Cerebellar cortex (tissue), 1 donor: ENCODE data around the gene PLEKHA5.
A peak's percentile ranks its signal among the peaks of the same experiment; 100 is the strongest.
"Not testable (repeated sequence)": the region's sequence is repeated elsewhere in the genome, so short reads cannot be mapped to it uniquely, and the experiment has no call there.

ENCODE experiments used
- DNase-seq: peaks from one replicate; pipeline ENCODE4 v3.0.0-alpha.2; 2015; ENCODE audit warnings: low spot score

PLEKHA5 gene

GRCh38 chr12:19200261-19200660, 70.7 kb downstream of the PLEKHA5 start:
- no peak for DNase-seq

DNA sequence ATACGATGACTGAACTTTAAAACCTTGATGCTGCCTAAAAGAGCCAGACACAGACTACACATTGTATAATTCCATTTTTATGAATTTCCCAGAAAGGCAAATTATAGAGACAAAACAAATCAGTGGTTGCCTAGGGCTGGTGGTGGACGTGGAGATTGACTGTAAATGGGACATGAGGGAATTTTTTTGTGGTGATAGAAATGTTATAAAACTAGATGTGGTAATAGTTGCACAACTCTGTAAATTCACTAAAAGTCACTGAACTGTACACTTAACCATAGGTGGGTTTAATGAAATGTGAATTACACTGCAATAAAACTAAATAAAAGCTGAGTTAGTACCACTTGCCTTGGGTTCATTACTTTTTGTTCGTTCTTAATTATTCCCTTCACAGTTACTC, 72.1 kb downstream of the PLEKHA5 start:
- DNase-seq: no peak

GRCh38 chr12:19203013-19203412, 73.5 kb downstream of the PLEKHA5 start:
- DNase-seq: no peak

DNA sequence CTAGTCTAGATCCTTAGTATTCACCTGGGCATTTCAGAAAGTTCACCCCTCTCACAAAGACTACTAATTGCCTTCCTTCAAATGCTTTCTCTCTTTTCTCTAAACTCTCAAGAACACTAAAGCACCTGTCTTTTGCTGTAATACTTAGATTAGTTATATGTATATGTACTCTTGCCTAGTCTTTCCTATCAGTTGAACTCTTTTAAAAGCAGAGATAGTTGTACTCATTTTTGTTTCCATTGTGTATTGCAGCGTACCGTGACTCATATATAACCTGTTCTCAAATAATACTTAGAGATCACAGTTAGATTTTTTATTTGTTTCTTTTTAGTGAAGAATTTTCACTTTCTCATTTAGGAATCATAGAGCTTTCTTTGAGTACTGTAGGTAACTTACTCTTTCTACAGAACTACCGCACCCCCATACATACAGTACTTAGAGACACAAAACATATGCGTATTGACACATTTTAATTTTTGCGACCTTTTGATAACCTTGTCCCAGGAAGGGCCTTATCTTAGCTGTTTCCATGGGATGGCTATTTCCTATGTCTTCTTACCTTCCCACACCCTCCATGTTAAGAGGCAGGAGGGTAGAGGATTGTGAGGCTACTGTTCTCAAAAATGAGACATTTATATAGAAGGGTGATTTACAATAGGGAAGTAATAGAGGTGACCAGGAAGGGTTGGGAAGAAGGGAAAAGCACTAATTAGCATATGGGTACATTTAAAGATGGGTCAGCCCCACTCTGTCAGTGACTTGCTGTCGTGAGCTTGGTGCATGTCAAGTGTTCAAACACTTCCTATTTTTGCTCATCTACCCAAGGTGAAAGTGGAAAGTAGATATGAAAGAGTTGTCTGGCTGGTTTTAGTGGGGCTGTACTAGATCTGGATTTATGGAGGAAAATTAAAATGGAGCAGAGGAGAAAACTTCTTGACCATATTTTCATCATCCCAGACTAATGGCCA, 74.3 kb downstream of the PLEKHA5 start:
- no peak for DNase-seq

- no peak for DNase-seq
Observed at GRCh38 chr12:19205120-19205519, 75.6 kb downstream of the PLEKHA5 start.

GRCh38 chr12:19206493-19207077, 77.1 kb downstream of the PLEKHA5 start:
- DNase-seq: no peak

- DNase-seq: no peak
Observed at GRCh38 chr12:19208456-19208855, 78.9 kb downstream of the PLEKHA5 start.

- DNase-seq: no peak
Observed at GRCh38 chr12:19209661-19210060, 80.1 kb downstream of the PLEKHA5 start.

GRCh38 chr12:19211802-19212201, 82.3 kb downstream of the PLEKHA5 start:
- no peak for DNase-seq

GRCh38 chr12:19212245-19212644, 82.7 kb downstream of the PLEKHA5 start:
- DNase-seq: no peak

GRCh38 chr12:19214020-19214419, 84.5 kb downstream of the PLEKHA5 start:
- no peak for DNase-seq

- no peak for DNase-seq
Observed at GRCh38 chr12:19215115-19215514, 85.6 kb downstream of the PLEKHA5 start.

- DNase-seq: no peak
Observed at GRCh38 chr12:19217446-19217845, 87.9 kb downstream of the PLEKHA5 start.

DNA sequence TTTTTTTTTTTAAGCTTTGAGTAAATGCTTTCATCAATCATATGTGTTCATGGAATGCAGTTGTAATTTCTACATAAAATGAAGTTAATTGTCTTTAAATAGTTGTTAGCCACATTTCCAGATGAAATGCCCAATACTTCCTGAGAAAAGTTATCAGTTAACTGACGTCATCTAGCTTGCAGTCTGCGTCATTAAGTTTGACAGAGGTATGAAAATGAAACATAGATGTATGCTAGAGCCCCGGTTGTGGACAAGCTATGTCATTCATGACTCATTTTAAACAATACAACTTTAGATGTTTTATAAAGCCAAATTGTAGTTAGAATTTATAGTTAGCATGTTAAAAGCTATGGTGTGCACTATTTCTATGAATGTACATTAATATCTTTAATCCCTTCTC, 90.7 kb downstream of the PLEKHA5 start:
- DNase-seq: no peak

GRCh38 chr12:19220852-19221466, 91.4 kb downstream of the PLEKHA5 start:
- no peak for DNase-seq

GRCh38 chr12:19222558-19222957, 93.0 kb downstream of the PLEKHA5 start:
- DNase-seq: peak; percentile 36

- peak; percentile 63 for DNase-seq
Observed at GRCh38 chr12:19223018-19223417, 93.5 kb downstream of the PLEKHA5 start.

GRCh38 chr12:19223695-19224094, 94.2 kb downstream of the PLEKHA5 start:
- no peak for DNase-seq

DNA sequence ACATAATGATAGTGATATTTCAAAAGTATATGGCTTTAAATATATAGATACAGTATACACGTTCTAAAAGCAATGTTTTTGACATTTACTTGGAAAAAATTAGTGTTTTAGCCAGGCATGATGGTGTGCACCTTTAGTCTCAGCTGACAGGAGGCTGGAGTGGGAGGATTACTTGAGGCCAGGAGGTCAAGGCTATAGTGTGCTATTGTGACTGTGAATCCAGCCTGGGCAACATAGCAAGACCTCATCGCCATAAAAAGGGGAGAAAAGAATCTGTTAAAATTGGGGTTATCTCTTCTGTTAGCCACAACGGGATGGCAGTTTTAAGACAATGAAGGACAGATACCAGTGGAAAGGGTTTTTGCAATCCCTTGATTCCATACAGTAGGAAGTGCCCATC, 95.2 kb downstream of the PLEKHA5 start:
- no peak for DNase-seq

DNA sequence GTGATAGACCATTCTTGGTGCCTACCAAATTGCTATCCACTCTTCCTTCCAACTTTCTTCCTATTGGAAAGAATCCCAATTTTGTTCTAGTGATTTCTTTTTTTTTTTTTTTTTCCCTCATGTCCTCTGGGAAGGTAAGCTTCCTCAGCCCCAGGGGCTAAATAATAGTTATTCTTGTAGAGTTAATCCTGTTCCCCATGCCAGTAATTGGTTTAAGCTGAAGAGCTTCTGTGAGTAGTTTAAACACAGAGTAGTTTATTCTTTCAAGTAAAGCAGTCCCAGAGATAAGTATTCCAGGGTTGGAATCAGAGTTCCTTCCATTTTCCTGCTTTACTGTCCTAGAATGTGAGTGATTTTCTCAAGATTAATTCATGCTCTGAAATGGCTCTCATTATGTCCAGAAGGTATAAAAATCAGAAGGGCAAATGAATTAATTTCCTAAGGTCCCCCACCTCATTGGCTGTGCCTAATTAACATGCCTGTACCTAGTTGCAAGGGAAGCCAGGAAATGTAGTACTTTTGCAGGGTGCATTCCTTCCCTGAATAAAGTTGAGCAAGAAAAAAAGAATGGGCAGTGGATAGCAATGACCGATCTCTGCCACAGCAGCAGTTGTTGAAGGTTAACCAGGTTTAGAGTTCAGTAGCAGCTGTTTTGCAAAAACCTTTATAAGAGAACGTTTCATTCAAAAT, 97.8 kb downstream of the PLEKHA5 start:
- no peak for DNase-seq

DNA sequence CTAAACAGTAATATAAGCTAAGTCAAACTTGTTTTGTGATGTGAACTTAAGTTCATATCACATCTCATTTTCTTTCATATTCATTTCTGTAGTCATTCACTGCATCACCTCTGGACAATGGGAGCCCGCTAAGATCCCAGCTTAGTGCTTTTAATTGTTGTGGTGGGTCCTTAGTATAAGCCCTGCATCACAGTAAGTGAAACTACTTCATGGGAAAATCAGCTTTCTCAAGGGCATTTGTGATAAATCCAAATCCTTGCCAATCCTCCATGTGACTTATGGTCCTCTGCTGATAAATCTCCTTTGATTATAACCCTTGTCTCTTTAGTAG, 98.3 kb downstream of the PLEKHA5 start:
- no peak for DNase-seq

GRCh38 chr12:19229021-19229420, 99.5 kb downstream of the PLEKHA5 start:
- DNase-seq: not testable (repeated sequence)
